Kidney glomerular epithelial cell (primary cell): ENCODE results near the gene EEPD1.
"Not testable (repeated sequence)": the region's sequence is repeated elsewhere in the genome, so short reads cannot be mapped to it uniquely, and the experiment has no call there.

Source experiments
- DNase-seq: peaks from one replicate; lab custom pipeline; 2025; lab: John Stamatoyannopoulos, UW

The EEPD1 gene

GRCh38 chr7:36317276-36317675 is 164.2 kb downstream of the EEPD1 start:
- DNase-seq: no peak

GRCh38 chr7:36318116-36318515 is 165.1 kb downstream of the EEPD1 start:
- no peak for DNase-seq

- DNase-seq: not testable (repeated sequence)
Measured at GRCh38 chr7:36321284-36321683, 168.2 kb downstream of the EEPD1 start.

DNA sequence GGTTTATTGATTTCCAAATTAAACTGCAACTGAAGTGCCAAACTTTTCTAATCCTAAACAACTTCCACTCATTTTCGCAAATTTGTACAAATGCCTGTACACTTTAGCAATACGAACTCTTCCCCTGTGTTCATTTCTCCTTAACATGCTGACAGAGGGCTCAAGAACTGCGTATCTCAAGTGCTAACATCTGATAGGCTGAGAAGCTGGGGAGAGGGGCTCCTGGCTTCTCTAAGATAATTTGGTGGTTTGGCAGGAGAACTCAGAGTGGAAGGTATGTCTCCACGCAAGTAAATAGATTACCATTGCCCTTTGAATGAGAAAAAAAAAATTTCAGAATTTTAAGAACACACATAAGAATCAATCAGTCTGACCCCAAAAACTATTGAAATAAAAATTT is 183.3 kb downstream of the EEPD1 start:
- no peak for DNase-seq

- no peak for DNase-seq
Measured at GRCh38 chr7:36338256-36338655, 185.2 kb downstream of the EEPD1 start.

DNA sequence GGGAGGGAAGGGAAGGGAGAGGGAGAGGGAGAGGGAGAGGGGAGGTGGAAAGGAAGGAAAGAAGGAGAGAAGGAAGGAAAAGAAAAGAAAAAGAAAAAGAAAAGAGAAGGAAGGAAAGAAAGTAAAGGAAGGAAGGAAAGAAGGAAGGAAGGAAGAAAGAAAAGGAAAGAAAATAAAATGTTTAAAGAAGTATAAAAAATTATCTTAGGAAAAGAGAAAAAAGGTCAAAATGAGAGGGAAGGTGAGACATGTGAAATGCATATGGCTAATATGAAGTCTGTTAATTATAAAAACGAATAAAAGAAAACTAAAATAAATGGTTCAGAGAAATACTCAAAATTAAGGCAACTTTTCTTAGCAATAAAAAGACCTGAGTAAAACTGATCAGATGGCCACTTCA is 190.5 kb downstream of the EEPD1 start:
- no peak for DNase-seq

- DNase-seq: no peak
Measured at GRCh38 chr7:36344622-36345021, 191.6 kb downstream of the EEPD1 start.

DNA sequence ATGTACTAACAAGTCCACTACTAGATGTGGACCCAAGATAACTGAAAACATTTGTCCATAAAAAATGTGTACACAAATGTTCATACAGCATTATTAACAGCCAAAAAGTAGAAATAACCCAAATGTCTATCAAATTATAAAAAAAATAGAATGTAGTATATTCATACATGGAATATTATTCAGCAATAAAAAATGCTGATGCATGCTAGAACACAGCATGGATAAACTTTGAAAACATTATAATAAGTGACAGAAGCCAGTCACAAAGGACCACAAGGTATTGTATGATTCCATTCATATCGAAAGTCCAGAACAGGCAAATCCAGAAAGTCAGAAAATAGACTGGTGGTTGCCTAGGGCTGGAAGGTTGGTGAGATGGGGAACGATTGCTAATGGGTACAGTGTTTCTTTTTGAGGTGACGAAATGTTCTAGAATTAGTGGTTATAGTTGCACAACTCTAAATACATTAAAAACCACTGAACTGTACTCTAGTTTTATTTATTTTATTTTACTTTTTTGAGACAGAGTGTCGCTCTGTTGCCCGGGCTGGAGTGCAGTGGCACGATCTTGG is 193.3 kb downstream of the EEPD1 start:
- DNase-seq: no peak

DNA sequence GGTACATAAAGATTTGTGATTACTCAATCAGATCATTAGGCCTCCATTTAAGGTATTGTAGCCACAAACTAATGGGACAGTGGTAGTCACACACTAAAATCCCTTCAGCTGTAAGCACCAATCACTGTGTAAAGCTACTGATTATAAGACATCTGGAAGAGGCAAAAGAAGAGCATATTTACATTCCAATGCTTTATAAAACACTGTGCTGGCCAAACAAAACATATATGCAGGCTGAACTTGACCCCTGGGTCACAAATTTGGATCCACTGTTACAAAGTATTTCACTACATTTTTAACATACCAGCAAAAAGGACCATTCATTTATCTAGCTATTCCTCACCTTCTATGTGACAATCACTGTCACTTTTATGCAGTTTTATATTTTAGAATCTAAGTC is 195.2 kb downstream of the EEPD1 start:
- DNase-seq: no peak

DNA sequence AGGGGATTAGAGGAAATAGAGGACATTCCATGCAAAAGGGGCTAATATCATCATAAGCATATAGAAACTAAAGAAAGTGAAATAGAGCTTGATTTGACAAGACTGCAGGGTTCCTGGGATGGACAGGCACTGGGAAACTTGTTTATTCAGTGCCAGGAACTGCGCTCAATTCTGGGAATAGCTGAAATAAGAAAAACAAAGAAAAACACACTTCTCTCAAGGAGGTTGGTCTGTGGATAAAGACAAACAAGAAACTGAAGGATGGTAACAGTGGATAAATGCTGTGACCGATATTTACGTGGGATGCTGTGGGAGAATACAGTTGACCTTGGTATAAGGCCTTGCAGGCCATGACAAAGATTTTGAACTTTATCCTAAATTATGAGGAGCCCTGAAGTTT is 195.7 kb downstream of the EEPD1 start:
- no peak for DNase-seq

- no peak for DNase-seq
Measured at GRCh38 chr7:36349626-36350025, 196.6 kb downstream of the EEPD1 start.
